Measurements from ENCODE around the gene USP4.
A peak's percentile ranks its signal among the peaks of the same experiment; 100 is the strongest.
"Not testable (repeated sequence)": the region's sequence is repeated elsewhere in the genome, so short reads cannot be mapped to it uniquely, and the experiment has no call there.

USP4 gene

DNA sequence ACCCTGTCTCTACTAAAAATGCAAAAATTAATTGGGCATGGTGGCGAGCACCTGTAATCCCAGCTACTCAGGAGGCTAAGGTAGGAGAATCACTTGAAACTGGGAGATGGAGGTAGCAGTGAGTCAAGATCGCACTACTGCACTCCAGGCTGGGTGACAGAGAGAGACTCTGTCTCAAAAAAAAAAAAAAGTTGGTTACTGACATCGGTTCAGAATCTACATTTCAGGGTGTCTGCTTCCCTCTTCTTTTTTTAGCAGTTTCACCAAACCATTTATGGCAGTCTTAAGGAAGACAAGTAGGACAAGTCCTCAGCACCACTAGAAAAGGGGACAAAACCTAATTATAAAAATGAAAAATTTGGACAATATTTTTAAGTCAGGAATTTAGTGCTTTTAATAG is 3.3 kb upstream of the USP4 start:
- WGBS (ENCODE audit: insufficient coverage) = 64% methylated on average over 2 of the region's 3 CpGs
- Histone ChIP-seq H3K4me3 (ENCODE audit: control insufficient read depth in 1 of 7, extremely low read depth in 1 of 7, insufficient read depth in 4 of 7, low read depth in 2 of 7, low read length in 6 of 7) (peak overlapping the region in 1 of 7 experiments; percentile 5), H3K36me3 (ENCODE audit: control insufficient read depth in 4 of 4, insufficient read depth in 4 of 4, low read length in 3 of 4) (no peaks in the 10 kb centered on the region), H3K4me1 (ENCODE audit: control extremely low read depth in 1 of 4, control insufficient read depth in 4 of 4, insufficient read depth in 4 of 4, low read length in 3 of 4) (peaks cover 19 to 83% (median 79%) of the 10 kb centered on the region in 4 experiments), H3K27ac (ENCODE audit: insufficient read depth in 1 of 2, low read depth in 1 of 2, low read length in 2 of 2, poor library complexity in 1 of 2, severe bottlenecking in 2 of 2) (peak overlapping the region; percentile 98 to 99), H3K27me3 (replicated peaks in 2 of 5; ENCODE audit: control insufficient read depth in 4 of 5, insufficient read depth in 5 of 5, low read length in 4 of 5) (no peaks in the 10 kb centered on the region), H3K9me3 (ENCODE audit: control extremely low read depth in 1 of 5, control insufficient read depth in 4 of 5, insufficient read depth in 2 of 5, low read depth in 1 of 5, low read length in 4 of 5) (no peaks in the 10 kb centered on the region)
- peak in 2 of 3 donors; percentile 50 to 62 for DNase-seq
- CTCF ChIA-PET = interaction anchor here (1.2 kb wide), 1 partner anchor 16 kb away, joined by 3 read pairs; no protein-coding TSS in a partner anchor
- POLR2A ChIA-PET = interaction anchor here (1.3 to 1.7 kb wide), 2 partner anchors 10 to 14 kb away, joined by 5 to 7 read pairs; partner anchors contain the start of gene GPX1

DNA sequence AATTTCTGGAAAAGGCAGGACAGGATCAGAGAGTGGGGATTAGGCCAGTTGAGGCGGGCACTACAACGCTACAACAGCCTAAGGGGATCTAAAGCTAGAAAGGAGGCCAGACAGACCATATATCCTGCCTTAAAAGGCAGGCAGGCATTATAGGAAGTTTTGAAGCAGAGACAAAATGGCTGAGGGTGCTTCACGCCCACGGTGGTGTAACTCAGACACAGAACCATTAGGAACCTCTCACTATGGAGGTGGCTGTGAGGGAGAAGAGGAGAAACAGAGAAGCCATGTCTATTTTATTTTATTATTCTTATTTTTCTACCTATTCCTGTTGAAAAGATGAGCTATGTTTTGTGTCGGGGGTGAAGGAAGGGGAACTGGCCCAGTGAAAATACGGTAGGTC is 2.1 kb upstream of the USP4 start:
- H3K4me3 ChIP-seq (ENCODE audit: control insufficient read depth in 1 of 7, extremely low read depth in 1 of 7, insufficient read depth in 4 of 7, low read depth in 2 of 7, low read length in 6 of 7) = no peak overlapping the region
- DNase-seq = no peak
- peaks cover 19 to 80% (median 76%) of the 10 kb centered on the region in 4 experiments for H3K4me1 ChIP-seq (ENCODE audit: control extremely low read depth in 1 of 4, control insufficient read depth in 4 of 4, insufficient read depth in 4 of 4, low read length in 3 of 4)
- 100% methylated on average over 2 of the region's 6 CpGs for WGBS (ENCODE audit: insufficient coverage)
- peak overlapping the region; percentile 98 to 99 for H3K27ac ChIP-seq (ENCODE audit: insufficient read depth in 1 of 2, low read depth in 1 of 2, low read length in 2 of 2, poor library complexity in 1 of 2, severe bottlenecking in 2 of 2)
- CTCF ChIA-PET = interaction anchor here (1.2 kb wide), 3 partner anchors 11 to 17 kb away, joined by 3 to 4 read pairs (median 4); partner anchors contain the start of gene GPX1
- H3K36me3 ChIP-seq (ENCODE audit: control insufficient read depth in 4 of 4, insufficient read depth in 4 of 4, low read length in 3 of 4) = no peaks in the 10 kb centered on the region
- no peaks in the 10 kb centered on the region for H3K9me3 ChIP-seq (ENCODE audit: control extremely low read depth in 1 of 5, control insufficient read depth in 4 of 5, insufficient read depth in 2 of 5, low read depth in 1 of 5, low read length in 4 of 5)
- POLR2A ChIA-PET = interaction anchor here (1.7 kb wide), 1 partner anchor 16 kb away, joined by 5 read pairs; the partner anchor contains the start of gene GPX1
- H3K27me3 ChIP-seq (replicated peaks in 2 of 5; ENCODE audit: control insufficient read depth in 4 of 5, insufficient read depth in 5 of 5, low read length in 4 of 5) = no peaks in the 10 kb centered on the region

DNA sequence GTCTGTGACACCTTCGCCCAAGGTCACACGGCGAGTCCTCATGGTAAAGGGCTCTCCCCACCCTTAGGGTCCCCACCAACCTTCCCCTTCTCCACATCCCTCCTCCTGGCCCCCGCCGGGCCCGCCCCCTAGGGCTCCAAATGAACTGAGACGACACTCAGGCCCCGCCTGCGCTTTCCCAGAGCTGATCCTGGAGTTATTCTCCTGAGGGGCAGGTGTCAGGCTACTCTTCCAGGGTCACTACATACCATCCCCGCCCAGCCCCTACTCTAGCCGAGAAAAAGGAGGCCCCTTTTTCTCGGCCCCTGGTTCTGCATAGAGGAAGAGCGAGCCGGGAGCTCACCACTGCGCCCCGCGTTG is 292 bp downstream of the USP4 start:
- ChIA-PET POLR2A (interaction anchor here (0.7 to 2.5 kb wide), 9 partner anchors 12 to 115 kb away, joined by 3 to 51 read pairs (median 11); partner anchors contain the start of genes GPX1, NICN1, RHOA and TCTA), CTCF (interaction anchor here (0.8 to 3.0 kb wide), 23 partner anchors 9 to 137 kb away, joined by 3 to 50 read pairs (median 7); partner anchors contain the start of genes DAG1, GPX1 and NICN1)
- Histone ChIP-seq H3K27me3 (replicated peaks in 2 of 5; ENCODE audit: control insufficient read depth in 4 of 5, insufficient read depth in 5 of 5, low read length in 4 of 5) (no peaks in the 10 kb centered on the region), H3K4me1 (ENCODE audit: control extremely low read depth in 1 of 4, control insufficient read depth in 4 of 4, insufficient read depth in 4 of 4, low read length in 3 of 4) (peaks cover 11 to 58% (median 53%) of the 10 kb centered on the region in 4 experiments), H3K4me3 (ENCODE audit: control insufficient read depth in 1 of 7, extremely low read depth in 1 of 7, insufficient read depth in 4 of 7, low read depth in 2 of 7, low read length in 6 of 7) (peak overlapping the region; percentile 72 to 92 (median 87)), H3K9me3 (ENCODE audit: control extremely low read depth in 1 of 5, control insufficient read depth in 4 of 5, insufficient read depth in 2 of 5, low read depth in 1 of 5, low read length in 4 of 5) (no peaks in the 10 kb centered on the region), H3K27ac (ENCODE audit: insufficient read depth in 1 of 2, low read depth in 1 of 2, low read length in 2 of 2, poor library complexity in 1 of 2, severe bottlenecking in 2 of 2) (peak overlapping the region; percentile 98 to 99), H3K36me3 (ENCODE audit: control insufficient read depth in 4 of 4, insufficient read depth in 4 of 4, low read length in 3 of 4) (peaks cover 3 to 12% (median 8%) of the 10 kb centered on the region in 4 experiments)
- no peak for DNase-seq
- WGBS (ENCODE audit: insufficient coverage) = 0% methylated on average over 8 of the region's 17 CpGs

DNA sequence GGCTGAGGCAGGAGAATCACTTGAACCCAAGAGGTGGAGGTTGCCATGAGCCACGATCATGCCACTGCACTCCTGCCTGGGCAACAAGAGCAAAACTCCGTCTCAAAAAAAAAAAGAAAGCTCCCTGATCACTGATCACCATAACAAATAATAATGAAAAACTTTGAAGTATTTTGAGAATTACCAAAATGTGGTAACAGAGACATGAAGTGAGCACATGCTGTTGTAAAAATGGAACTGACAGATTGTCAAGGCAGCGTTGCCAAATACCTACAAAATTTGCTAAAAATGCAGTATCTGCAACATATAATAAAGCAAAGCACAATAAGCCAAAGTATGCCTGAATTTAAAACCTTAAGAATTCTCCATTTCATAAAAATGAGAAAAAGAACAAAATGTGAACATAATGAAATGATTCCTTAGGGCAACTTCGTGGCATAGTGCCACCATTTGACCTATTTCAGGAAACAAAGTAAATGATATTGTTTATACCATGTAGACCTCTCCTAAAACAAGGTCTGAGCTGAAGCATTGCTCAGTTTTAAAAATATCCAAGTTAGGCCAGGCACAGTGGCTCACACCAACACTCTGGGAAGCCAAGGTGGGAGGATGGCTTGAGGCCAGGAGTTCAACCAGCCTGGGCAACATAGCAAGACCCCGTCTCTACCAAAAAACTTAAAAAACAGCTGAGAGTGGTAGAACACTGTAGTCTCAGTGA is 5.8 kb downstream of the USP4 start:
- Histone ChIP-seq H3K4me1 (ENCODE audit: control extremely low read depth in 1 of 4, control insufficient read depth in 4 of 4, insufficient read depth in 4 of 4, low read length in 3 of 4) (peaks cover 0 to 8% (median 5%) of the 10 kb centered on the region in 4 experiments), H3K9me3 (ENCODE audit: control extremely low read depth in 1 of 5, control insufficient read depth in 4 of 5, insufficient read depth in 2 of 5, low read depth in 1 of 5, low read length in 4 of 5) (no peaks in the 10 kb centered on the region), H3K4me3 (ENCODE audit: control insufficient read depth in 1 of 7, extremely low read depth in 1 of 7, insufficient read depth in 4 of 7, low read depth in 2 of 7, low read length in 6 of 7) (no peak overlapping the region), H3K27ac (ENCODE audit: insufficient read depth in 1 of 2, low read depth in 1 of 2, low read length in 2 of 2, poor library complexity in 1 of 2, severe bottlenecking in 2 of 2) (no peak overlapping the region), H3K27me3 (replicated peaks in 2 of 5; ENCODE audit: control insufficient read depth in 4 of 5, insufficient read depth in 5 of 5, low read length in 4 of 5) (no peaks in the 10 kb centered on the region), H3K36me3 (ENCODE audit: control insufficient read depth in 4 of 4, insufficient read depth in 4 of 4, low read length in 3 of 4) (peaks cover 12 to 57% (median 37%) of the 10 kb centered on the region in 4 experiments)
- CTCF ChIA-PET = interaction anchor here (1.2 kb wide), 1 partner anchor 9 kb away, joined by 3 read pairs; no protein-coding TSS in a partner anchor
- POLR2A ChIA-PET = interaction anchor here (0.6 to 0.9 kb wide), 4 partner anchors 11 to 111 kb away, joined by 3 to 5 read pairs (median 3); no protein-coding TSS in a partner anchor
- DNase-seq = no peak
- WGBS (ENCODE audit: insufficient coverage) = 100% methylated on average over 2 of the region's 5 CpGs

DNA sequence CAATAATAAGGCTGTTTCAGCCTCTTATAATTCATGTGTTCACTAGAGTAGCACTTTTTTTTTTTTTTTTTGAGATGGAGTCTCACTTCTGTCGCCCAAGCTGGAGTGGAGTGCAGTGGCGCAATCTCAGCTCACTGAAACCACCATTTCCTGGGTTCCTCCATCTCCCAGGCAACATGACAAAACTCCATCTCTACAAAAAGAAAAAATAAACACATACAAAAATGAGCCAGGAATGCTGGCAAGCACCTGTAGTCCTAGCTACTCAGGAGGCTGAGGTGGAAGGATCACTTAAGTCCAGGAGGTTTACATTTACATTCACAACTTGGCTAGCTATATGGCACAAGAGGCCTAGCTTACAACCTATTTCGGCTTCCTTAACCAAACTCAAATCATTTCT is 6.8 kb downstream of the USP4 start:
- ChIA-PET CTCF (no interaction called here), POLR2A (no interaction called here)
- peak overlapping the region in 1 of 2 experiments; percentile 5 for H3K27ac ChIP-seq (ENCODE audit: insufficient read depth in 1 of 2, low read depth in 1 of 2, low read length in 2 of 2, poor library complexity in 1 of 2, severe bottlenecking in 2 of 2)
- H3K27me3 ChIP-seq (replicated peaks in 2 of 5; ENCODE audit: control insufficient read depth in 4 of 5, insufficient read depth in 5 of 5, low read length in 4 of 5) = no peaks in the 10 kb centered on the region
- WGBS (ENCODE audit: insufficient coverage) = no CpG with 5 or more reads among the region's 3 CpGs
- no peaks in the 10 kb centered on the region for H3K9me3 ChIP-seq (ENCODE audit: control extremely low read depth in 1 of 5, control insufficient read depth in 4 of 5, insufficient read depth in 2 of 5, low read depth in 1 of 5, low read length in 4 of 5)
- H3K36me3 ChIP-seq (ENCODE audit: control insufficient read depth in 4 of 4, insufficient read depth in 4 of 4, low read length in 3 of 4) = peaks cover 12 to 59% (median 37%) of the 10 kb centered on the region in 4 experiments
- peaks cover 0 to 2% (median under 1%) of the 10 kb centered on the region in 4 experiments for H3K4me1 ChIP-seq (ENCODE audit: control extremely low read depth in 1 of 4, control insufficient read depth in 4 of 4, insufficient read depth in 4 of 4, low read length in 3 of 4)
- no peak overlapping the region for H3K4me3 ChIP-seq (ENCODE audit: control insufficient read depth in 1 of 7, extremely low read depth in 1 of 7, insufficient read depth in 4 of 7, low read depth in 2 of 7, low read length in 6 of 7)
- no peak for DNase-seq

DNA sequence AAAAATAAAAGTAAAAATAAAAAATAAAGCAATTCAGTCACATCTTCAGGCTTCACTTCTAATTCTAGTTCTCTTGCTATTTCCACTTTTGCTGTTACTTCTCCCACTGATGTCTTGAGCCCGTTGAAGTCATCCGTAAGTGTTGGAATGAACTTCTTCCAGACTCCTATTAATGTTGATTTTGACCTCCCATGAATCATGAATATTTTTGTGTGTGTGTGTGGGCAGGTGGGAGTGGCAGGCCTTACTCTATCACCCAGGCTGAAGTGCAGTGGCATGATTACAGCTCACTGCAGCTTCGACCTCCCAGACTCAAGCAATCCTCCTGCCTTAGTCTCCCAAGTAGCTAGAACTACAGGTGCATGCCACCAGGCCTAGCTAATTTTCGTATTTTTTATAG is 10.7 kb downstream of the USP4 start:
- ChIA-PET CTCF (no interaction called here), POLR2A (no interaction called here)
- Histone ChIP-seq H3K27me3 (replicated peaks in 2 of 5; ENCODE audit: control insufficient read depth in 4 of 5, insufficient read depth in 5 of 5, low read length in 4 of 5) (no peaks in the 10 kb centered on the region), H3K36me3 (ENCODE audit: control insufficient read depth in 4 of 4, insufficient read depth in 4 of 4, low read length in 3 of 4) (peaks cover 19 to 79% (median 49%) of the 10 kb centered on the region in 4 experiments), H3K4me1 (ENCODE audit: control extremely low read depth in 1 of 4, control insufficient read depth in 4 of 4, insufficient read depth in 4 of 4, low read length in 3 of 4) (peaks cover 0 to 2% (median 0%) of the 10 kb centered on the region in 4 experiments), H3K27ac (ENCODE audit: insufficient read depth in 1 of 2, low read depth in 1 of 2, low read length in 2 of 2, poor library complexity in 1 of 2, severe bottlenecking in 2 of 2) (no peak overlapping the region), H3K4me3 (ENCODE audit: control insufficient read depth in 1 of 7, extremely low read depth in 1 of 7, insufficient read depth in 4 of 7, low read depth in 2 of 7, low read length in 6 of 7) (no peak overlapping the region), H3K9me3 (ENCODE audit: control extremely low read depth in 1 of 5, control insufficient read depth in 4 of 5, insufficient read depth in 2 of 5, low read depth in 1 of 5, low read length in 4 of 5) (no peaks in the 10 kb centered on the region)
- no peak for DNase-seq
- WGBS (ENCODE audit: insufficient coverage) = 100% methylated on average over 2 of the region's 4 CpGs

DNA sequence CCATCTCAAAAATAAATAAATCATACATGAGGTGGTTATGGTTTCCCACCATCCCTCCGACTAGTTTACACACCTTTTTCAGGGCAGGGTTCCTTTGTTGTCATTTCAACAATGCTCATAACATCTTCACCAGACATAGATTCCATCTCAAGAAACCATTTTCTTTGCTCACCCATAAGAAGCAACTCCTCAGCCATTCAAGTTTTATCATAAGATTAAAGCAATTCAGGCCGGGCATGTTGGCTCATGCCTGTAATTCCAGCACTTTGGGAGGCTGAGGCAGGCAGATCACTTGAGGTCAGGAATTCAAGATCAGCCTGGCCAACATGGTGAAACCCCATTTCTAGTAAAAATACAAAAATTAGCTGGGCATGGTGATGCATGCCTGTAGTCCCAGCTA is 11.5 kb downstream of the USP4 start:
- H3K4me3 ChIP-seq (ENCODE audit: control insufficient read depth in 1 of 7, extremely low read depth in 1 of 7, insufficient read depth in 4 of 7, low read depth in 2 of 7, low read length in 6 of 7); H3K9me3 ChIP-seq (ENCODE audit: control extremely low read depth in 1 of 5, control insufficient read depth in 4 of 5, insufficient read depth in 2 of 5, low read depth in 1 of 5, low read length in 4 of 5); DNase-seq; CTCF ChIA-PET; H3K4me1 ChIP-seq (ENCODE audit: control extremely low read depth in 1 of 4, control insufficient read depth in 4 of 4, insufficient read depth in 4 of 4, low read length in 3 of 4); POLR2A ChIA-PET; H3K27me3 ChIP-seq (replicated peaks in 2 of 5; ENCODE audit: control insufficient read depth in 4 of 5, insufficient read depth in 5 of 5, low read length in 4 of 5); H3K27ac ChIP-seq (ENCODE audit: insufficient read depth in 1 of 2, low read depth in 1 of 2, low read length in 2 of 2, poor library complexity in 1 of 2, severe bottlenecking in 2 of 2): not testable (repeated sequence)
- WGBS (ENCODE audit: insufficient coverage) = 88% methylated on average over 1 of the region's 2 CpGs
- peaks cover 22 to 80% (median 51%) of the 10 kb centered on the region in 4 experiments for H3K36me3 ChIP-seq (ENCODE audit: control insufficient read depth in 4 of 4, insufficient read depth in 4 of 4, low read length in 3 of 4)

Measured in common myeloid progenitor, CD34-positive (primary cell).